Activated T-cell treated with anti-CD3 and anti-CD28 coated beads for 4 hours (primary cell): ENCODE measurements around the gene RPL32.

Source experiments
- DNase-seq: peaks from one replicate; pipeline ENCODE4 v3.0.0-alpha.2; 2020

The RPL32 gene

GRCh38 chr3:12830785-12831156, 10.6 kb downstream of the RPL32 start:
- DNase-seq, result no peak

DNA sequence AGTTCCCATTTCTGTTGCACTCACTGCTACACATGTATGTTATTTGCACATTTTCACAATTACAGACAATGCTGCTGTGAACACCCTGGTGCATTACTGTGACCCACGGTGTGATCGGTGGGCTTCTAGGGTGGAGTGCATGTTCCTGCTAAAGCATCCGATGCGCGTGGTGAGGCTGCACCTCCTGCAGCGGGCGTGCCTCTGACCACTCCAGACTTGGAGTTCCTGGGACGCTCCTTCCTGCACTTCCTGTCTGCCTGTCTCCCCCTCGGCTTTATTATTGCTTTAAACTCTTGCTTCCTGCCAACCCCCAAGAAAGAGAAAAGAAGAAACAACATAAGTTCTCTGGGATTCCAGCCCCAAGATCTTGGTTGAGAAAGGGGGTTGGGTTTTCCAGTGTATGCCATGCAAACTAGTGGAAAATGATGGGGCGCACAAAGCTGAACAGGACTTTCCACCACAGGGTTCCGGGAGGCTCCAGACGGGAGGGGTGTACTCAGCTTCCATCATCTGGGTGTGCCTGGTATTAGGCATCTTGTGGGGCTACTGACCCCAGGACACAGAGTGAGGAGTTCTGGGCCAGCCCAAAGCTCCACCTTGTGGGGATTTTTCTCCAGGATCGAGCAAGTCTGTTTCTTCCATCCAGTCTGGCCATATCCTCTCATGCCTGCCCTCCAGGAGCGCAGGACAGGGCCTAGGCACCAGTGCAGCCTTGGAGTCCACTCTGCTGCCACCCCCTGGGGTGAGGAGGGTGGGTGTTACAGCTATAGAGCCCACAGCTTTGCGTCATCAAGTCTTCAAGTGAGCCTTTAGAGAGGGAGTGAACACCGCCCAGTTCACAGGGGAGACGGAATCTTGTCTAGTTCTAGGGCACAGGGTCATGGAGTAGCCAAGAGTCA, 11.2 kb downstream of the RPL32 start:
- no peak for DNase-seq

DNA sequence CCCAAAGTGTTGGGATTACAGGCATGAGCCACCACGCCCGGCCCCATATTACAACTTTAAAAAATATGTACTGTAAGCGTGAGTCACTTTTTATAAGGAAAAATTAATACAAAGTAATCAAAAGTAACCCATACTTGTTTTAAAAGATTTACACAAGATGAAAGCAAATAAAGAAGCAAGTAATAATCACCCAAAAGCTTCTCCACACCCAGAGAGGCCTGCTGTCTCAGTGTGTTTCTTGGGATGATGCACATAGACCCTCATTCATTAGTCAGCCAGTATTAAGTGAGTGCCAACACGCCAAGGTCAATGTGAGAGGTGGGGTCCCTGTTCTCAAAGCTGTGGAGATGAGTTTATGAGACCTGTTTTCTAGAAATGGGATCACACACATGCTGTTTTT, 12.0 kb downstream of the RPL32 start:
- no peak for DNase-seq

GRCh38 chr3:12828751-12829150, 12.6 kb downstream of the RPL32 start:
- DNase-seq, result no peak

DNA sequence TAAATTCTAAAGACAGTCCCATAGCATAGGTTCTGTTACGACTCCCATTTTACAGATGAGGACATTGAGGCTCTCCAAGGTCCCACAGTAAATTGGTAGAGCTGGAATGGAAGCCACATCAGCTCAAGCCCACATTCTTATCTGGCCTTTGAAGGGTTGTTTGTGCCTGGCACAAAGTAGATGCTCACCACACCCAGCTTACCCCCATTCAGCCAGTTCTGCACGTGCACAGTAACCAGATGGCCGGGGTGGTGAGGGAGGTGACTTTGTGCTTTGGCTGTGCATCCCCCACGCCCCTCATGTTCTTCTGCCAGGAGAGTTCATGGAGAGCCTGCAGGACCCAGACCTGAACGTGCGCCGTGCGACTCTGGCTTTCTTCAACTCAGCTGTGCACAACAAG, 16.2 kb downstream of the RPL32 start:
- DNase-seq, result no peak

- DNase-seq, result no peak
These were observed 17.1 kb downstream of the RPL32 start for GRCh38 chr3:12824299-12824698.

DNA sequence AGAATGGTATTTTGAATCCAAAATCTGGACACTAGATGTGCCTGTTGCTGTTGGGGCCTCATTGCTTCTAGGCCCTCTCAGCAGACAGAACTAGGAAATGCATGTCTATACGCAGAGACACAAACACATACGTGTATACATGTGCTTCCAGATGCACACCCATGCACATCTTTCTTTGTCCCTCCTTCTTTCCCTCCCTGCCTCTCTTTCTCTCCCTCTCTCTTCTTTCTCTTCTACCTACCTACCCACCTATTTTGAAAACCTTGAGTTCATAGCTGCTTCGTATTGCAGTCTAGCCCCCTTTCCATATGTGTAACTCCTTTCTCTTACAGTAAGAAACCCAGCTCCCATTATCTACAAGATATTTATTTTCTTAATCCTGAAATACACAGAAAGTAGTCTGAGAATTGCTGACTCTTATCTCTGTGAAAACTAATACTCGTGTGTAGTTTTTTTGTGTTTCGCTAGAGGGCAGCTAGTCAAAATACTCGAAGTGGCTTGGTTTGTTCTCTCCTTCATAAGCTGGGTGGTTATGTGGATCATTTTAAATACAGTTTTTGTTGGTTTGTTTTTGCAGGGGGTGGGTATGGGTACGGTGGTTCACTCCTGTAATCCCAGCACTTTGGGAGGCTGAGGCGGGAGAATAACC, 18.5 kb downstream of the RPL32 start:
- DNase-seq, result no peak

DNA sequence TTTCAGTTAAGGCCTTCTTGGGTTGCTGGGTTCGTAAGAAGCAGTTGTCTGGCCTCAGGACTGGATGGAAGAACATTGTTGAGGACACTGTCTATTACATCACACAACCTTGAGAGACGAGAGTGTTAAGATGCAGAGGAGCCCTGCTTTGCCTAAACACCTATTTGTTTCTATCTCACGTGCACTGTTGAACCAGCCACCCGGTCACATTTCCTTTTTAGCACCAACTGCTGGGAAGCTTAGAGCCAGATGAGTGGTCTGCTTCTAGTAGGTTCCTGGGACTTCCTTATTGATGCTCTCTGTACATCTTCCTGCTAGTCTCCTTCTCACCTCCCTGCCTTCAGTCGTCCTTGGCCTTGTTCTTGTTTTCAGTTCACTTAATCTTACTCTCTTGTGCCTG, 22.6 kb downstream of the RPL32 start:
- no peak for DNase-seq

- no peak for DNase-seq
These were observed 23.1 kb downstream of the RPL32 start for GRCh38 chr3:12818273-12818672.

GRCh38 chr3:12817343-12817710, 24.0 kb downstream of the RPL32 start:
- no peak for DNase-seq

DNA sequence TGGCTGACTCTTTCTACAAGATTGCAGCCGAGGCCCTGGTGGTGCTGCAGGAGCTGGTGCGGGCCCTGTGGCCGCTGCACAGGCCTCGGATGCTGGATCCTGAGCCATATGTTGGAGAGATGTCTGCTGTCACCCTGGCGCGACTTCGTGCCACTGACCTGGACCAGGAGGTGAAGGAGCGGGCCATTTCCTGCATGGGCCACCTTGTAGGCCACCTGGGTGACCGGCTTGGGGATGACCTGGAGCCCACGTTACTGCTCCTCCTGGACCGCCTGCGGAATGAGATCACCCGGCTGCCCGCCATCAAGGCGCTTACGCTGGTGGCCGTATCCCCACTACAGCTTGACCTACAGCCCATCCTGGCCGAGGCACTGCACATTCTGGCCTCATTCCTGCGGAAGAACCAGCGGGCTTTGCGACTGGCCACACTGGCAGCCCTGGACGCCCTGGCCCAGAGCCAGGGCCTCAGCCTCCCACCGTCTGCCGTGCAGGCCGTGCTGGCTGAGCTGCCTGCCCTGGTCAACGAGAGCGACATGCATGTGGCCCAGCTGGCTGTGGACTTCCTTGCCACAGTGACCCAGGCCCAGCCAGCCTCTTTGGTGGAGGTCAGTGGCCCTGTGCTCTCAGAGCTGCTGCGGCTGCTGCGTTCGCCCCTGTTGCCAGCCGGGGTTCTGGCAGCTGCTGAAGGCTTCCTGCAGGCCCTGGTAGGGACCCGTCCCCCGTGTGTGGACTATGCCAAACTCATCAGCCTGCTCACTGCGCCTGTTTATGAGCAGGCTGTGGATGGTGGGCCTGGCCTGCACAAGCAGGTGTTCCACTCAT, 24.6 kb downstream of the RPL32 start:
- no peak for DNase-seq

DNA sequence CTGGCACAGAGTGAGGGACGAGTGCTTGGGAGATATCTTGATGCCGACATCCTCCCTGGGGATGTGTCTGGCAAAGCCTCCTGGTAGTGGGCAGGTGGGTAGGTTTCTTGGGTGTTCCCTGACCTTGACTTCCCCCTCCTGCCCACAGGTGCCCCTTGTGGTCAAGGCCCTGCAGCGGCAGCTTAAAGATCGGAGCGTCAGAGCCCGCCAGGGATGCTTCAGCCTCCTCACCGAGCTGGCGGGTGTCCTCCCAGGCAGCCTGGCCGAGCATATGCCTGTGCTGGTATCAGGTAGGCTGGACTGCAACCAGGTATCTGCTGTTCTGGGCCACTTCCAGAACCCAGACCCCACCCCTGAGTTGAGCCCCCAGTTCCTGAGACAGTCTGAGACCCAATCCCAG, 25.6 kb downstream of the RPL32 start:
- DNase-seq, result no peak

DNA sequence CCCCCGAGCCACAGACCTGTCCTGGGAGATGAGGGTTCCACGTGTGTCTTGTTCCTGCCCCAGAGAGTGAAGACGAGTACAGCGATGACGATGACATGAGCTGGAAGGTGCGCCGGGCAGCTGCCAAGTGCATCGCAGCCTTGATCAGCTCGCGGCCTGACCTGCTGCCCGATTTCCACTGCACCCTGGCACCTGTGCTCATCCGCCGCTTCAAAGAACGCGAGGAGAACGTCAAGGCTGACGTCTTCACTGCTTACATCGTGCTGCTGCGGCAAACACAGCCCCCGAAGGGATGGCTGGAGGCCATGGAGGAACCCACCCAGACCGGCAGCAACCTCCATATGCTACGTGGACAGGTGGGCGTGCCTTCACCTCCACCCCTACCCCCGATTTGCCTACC, 26.3 kb downstream of the RPL32 start:
- DNase-seq, result no peak

DNA sequence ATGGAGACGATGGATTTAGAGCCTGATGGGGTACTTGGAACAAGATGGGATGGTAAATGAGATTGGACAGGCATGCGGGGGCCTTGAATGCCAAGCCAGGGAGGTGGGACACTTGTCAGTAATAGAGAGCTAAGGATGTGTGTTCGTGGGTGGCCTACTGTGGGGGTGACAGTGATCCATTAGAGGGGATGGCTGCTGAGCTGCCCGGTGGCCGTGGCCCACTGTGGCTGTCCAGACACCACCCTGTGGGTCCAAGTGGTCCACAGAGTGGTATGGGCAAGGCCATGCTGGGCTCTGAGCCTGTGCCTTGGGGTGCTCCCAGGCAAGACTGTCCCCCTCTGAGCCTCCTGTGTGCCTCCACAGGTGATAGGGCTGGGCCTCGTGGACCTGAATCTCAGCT, 27.4 kb downstream of the RPL32 start:
- no peak for DNase-seq

GRCh38 chr3:12812812-12813211, 28.6 kb downstream of the RPL32 start:
- DNase-seq, result no peak

GRCh38 chr3:12810961-12811360, 30.4 kb downstream of the RPL32 start:
- DNase-seq, result no peak

DNA sequence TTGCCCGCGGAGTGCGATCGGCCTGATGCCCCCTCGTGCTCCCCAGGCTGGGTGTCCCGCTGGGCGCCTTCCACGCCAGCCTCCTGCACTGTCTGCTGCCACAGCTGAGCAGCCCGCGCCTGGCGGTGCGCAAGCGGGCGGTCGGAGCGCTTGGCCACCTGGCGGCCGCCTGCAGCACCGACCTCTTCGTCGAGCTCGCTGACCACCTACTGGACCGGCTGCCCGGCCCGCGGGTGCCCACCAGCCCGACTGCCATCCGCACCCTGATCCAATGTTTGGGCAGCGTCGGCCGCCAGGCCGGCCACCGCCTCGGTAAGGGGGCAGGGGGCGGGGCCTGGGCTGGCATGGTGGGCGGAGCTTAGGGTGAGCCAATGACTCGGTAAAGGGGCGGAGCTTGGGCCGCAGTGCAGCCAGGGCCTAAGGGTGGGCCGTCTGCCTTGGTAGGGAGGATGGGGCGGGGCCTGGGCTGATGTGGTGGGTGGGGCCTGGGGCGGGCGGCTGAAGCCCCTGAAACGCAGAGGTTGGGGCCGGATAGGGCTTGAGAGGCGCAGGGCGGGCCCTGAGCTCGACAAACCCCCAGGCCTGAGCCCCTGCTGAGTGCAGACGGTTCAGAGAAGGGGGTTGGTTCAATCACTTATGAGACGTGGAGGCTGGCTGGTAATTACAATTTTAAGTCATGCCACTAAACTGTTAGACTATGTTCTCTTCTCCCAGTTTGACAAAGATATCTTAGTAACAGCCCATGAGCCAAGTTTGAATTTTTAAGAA, 31.2 kb downstream of the RPL32 start:
- peak; percentile 91 for DNase-seq

GRCh38 chr3:12809435-12809834, 31.9 kb downstream of the RPL32 start:
- DNase-seq, result no peak

DNA sequence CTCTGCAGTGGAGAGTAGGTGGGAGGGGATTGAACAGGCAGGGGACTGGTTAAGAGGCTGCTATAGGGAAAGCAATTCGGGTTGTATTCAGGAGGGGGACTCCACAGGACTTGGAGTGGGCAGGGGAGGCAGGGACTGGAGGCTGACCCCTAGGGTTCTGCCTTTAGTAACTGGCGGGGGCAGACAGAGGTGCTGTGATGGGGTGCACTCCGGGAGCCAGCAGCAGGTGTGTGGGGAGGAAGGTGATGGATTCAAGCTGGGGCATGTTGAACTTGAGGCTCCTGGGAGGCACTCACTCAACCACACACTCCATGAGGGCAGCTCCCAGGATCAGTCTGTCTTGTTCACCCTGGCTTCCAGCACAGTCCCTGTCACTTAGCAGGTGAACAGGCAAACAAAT, 32.4 kb downstream of the RPL32 start:
- no peak for DNase-seq

- DNase-seq, result no peak
These were observed 32.8 kb downstream of the RPL32 start for GRCh38 chr3:12808587-12808986.

DNA sequence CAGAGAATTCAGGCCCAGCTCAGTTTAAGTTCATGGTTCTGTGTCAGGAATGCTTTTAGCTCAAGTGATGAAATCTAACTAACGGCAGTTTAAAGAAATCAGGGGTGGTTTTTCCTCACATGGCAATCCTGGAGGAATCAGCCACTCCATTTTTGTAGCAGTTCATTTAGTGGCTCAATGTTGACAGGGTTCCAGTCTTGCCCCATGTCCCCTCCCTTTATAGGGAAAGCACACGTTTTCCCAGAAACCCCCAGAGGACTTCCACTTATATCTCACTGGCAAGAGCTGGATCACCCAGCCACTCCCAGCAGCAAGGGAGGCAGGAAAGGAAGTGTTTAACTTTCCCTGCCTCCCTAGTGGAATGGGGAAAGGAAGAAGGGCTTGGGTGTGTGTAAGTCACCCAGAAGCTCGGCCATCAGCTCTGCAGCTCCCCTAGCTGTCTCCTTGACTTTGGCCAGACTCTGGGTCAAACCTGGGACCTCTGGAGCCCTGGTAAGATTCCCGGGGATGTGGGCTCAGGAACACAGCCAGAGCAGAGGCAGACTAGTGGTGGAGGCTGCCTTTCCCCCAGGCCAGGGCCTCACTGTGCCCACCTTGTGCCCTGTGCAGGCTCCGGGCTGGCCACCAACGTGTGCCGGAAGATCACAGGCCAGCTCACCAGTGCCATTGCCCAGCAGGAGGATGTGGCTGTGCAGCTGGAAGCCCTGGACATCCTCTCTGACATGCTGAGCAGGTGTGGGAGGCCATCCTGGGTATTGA, 33.6 kb downstream of the RPL32 start:
- no peak for DNase-seq

- no peak for DNase-seq
These were observed 34.3 kb downstream of the RPL32 start for GRCh38 chr3:12807066-12807465.
